GM23248 (cell line): ENCODE measurements around the gene CEP290.

Experiments
- EZH2 ChIP-seq: fragments of 200-600 bp; sonication (generic); IDR thresholded peaks from 2 replicates; pipeline ENCODE4 v1.6.1; 2018; ENCODE audit warnings: antibody characterized with exemption, mild to moderate bottlenecking; ENCODE audit not compliant: insufficient read depth, poor library complexity, severe bottlenecking
- EZH2phosphoT487 ChIP-seq: fragments of 200-600 bp; sonication (generic); IDR thresholded peaks from 2 replicates; pipeline ENCODE4 v1.6.1; 2018; ENCODE audit warnings: antibody characterized with exemption, moderate library complexity, mild to moderate bottlenecking, low read depth; ENCODE audit not compliant: insufficient read depth

DNA sequence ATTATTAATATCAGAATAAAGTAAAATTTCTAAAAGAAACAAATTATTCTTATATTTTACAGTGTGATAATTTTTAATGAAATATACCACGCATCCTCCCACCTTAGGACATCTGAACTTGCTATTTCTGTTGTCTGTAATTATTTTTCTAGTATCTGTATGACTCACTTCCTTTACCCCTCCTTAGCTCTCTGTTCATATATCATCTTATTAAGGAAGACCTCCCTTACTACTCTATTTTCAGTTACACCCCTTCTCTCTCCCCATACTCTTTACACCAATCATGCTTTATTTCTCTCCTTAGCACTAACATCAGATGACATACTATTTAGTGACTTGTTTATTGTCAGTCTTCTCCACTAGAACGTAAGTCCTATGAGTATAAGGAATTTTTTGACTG is 78.5 kb downstream of the CEP290 start:
- no peak for TF ChIP-seq EZH2
- no peak for TF ChIP-seq EZH2phosphoT487
